Measurements from ENCODE around the gene PGAM5. TPM values are rescaled to one million over a fixed set of nuclear protein-coding genes. Genes with fewer than 3 reads are reported as not detected.

Gene PGAM5
- total RNA-seq, 2 donors from 2014 or later = 21.5 to 24.2 TPM

GRCh38 chr12:132731574-132731973 is 20.9 kb downstream of the PGAM5 start:
- Histone ChIP-seq H3K9me3 (no peaks in the 10 kb centered on the region), H3K4me3 (no peak overlapping the region), H3K36me3 (peaks cover 87% of the 10 kb centered on the region), H3K4me1 (ENCODE audit: control insufficient read depth in 1 of 2, low read depth in 2 of 2) (no peaks in the 10 kb centered on the region), H3K27me3 (replicated peaks; ENCODE audit: insufficient read depth) (no peaks in the 10 kb centered on the region), H3K27ac (no peak overlapping the region)
- ATAC-seq (ENCODE audit: insufficient number of reproducible peaks, low FRiP score, low read depth) = no peak
- DNase-seq (ENCODE audit: low spot score) = no peak
- no peak for TF ChIP-seq CTCF (IDR thresholded peaks at IDR 0.05)

- H3K27me3 ChIP-seq (replicated peaks; ENCODE audit: insufficient read depth) = no peaks in the 10 kb centered on the region
- ATAC-seq (ENCODE audit: insufficient number of reproducible peaks, low FRiP score, low read depth) (no peak), DNase-seq (ENCODE audit: low spot score) (no peak)
- H3K9me3 ChIP-seq = no peaks in the 10 kb centered on the region
- no peaks in the 10 kb centered on the region for H3K4me1 ChIP-seq (ENCODE audit: control insufficient read depth in 1 of 2, low read depth in 2 of 2)
- no peak overlapping the region for H3K4me3 ChIP-seq
- H3K27ac ChIP-seq = no peak overlapping the region
- TF ChIP-seq CTCF (IDR thresholded peaks at IDR 0.05) = no peak
- peaks cover 90% of the 10 kb centered on the region for H3K36me3 ChIP-seq
Measured at GRCh38 chr12:132734206-132734605, 23.6 kb downstream of the PGAM5 start.

- H3K4me3 ChIP-seq = no peak overlapping the region
- no peaks in the 10 kb centered on the region for H3K4me1 ChIP-seq (ENCODE audit: control insufficient read depth in 1 of 2, low read depth in 2 of 2)
- TF ChIP-seq CTCF (IDR thresholded peaks at IDR 0.05) = no peak
- DNase-seq (ENCODE audit: low spot score) = no peak
- ATAC-seq (ENCODE audit: insufficient number of reproducible peaks, low FRiP score, low read depth) = no peak
- H3K9me3 ChIP-seq = no peaks in the 10 kb centered on the region
- peaks cover 92% of the 10 kb centered on the region for H3K36me3 ChIP-seq
- no peak overlapping the region for H3K27ac ChIP-seq
- H3K27me3 ChIP-seq (replicated peaks; ENCODE audit: insufficient read depth) = no peaks in the 10 kb centered on the region
Measured at GRCh38 chr12:132735496-132735895, 24.9 kb downstream of the PGAM5 start.

GRCh38 chr12:132736378-132736777 is 25.7 kb downstream of the PGAM5 start:
- no peak for ATAC-seq (ENCODE audit: insufficient number of reproducible peaks, low FRiP score, low read depth)

GRCh38 chr12:132736913-132737312 is 26.3 kb downstream of the PGAM5 start:
- DNase-seq (ENCODE audit: low spot score) = no peak
- peaks cover 92% of the 10 kb centered on the region for H3K36me3 ChIP-seq
- ATAC-seq (ENCODE audit: insufficient number of reproducible peaks, low FRiP score, low read depth) = no peak
- no peaks in the 10 kb centered on the region for H3K27me3 ChIP-seq (replicated peaks; ENCODE audit: insufficient read depth)
- no peak overlapping the region for H3K27ac ChIP-seq
- no peak overlapping the region for H3K4me3 ChIP-seq
- TF ChIP-seq CTCF (IDR thresholded peaks at IDR 0.05) = no peak
- no peaks in the 10 kb centered on the region for H3K9me3 ChIP-seq
- no peaks in the 10 kb centered on the region for H3K4me1 ChIP-seq (ENCODE audit: control insufficient read depth in 1 of 2, low read depth in 2 of 2)

More at GRCh38 chr12:132736378-132736777, 25.7 kb downstream of the PGAM5 start:
- peaks cover 92% of the 10 kb centered on the region for H3K36me3 ChIP-seq
- DNase-seq (ENCODE audit: low spot score) = no peak
- H3K9me3 ChIP-seq = no peaks in the 10 kb centered on the region
- no peak overlapping the region for H3K4me3 ChIP-seq
- no peaks in the 10 kb centered on the region for H3K27me3 ChIP-seq (replicated peaks; ENCODE audit: insufficient read depth)
- TF ChIP-seq CTCF (IDR thresholded peaks at IDR 0.05) = no peak
- H3K27ac ChIP-seq = no peak overlapping the region
- no peaks in the 10 kb centered on the region for H3K4me1 ChIP-seq (ENCODE audit: control insufficient read depth in 1 of 2, low read depth in 2 of 2)
